ENCODE data around the gene FAM236C.
"Not testable (repeated sequence)": the region's sequence is repeated elsewhere in the genome, so short reads cannot be mapped to it uniquely, and the experiment has no call there.

- not testable (repeated sequence) for TF ChIP-seq SIN3A (IDR thresholded peaks at IDR 0.05; ENCODE audit: low read depth); CTCF (IDR thresholded peaks at IDR 0.05 in 2 of 3, conservative IDR thresholded peaks at IDR 0.05 in 1 of 3; ENCODE audit: borderline replicate concordance in 1 of 3, insufficient read depth in 1 of 3, low read depth in 2 of 3, low read length in 2 of 3); EGR1 (IDR thresholded peaks at IDR 0.05; ENCODE audit: low read depth); POLR2A (IDR thresholded peaks at IDR 0.05; ENCODE audit: borderline replicate concordance, extremely low read depth, insufficient read depth, insufficient read length); POLR2AphosphoS5 (IDR thresholded peaks at IDR 0.05; ENCODE audit: low read depth, low read length); EZH2phosphoT487 (IDR thresholded peaks at IDR 0.05; ENCODE audit: borderline replicate concordance); ZNF274 (IDR thresholded peaks at IDR 0.05; ENCODE audit: low read depth, low read length)
- TF ChIP-seq, protein P1, sequence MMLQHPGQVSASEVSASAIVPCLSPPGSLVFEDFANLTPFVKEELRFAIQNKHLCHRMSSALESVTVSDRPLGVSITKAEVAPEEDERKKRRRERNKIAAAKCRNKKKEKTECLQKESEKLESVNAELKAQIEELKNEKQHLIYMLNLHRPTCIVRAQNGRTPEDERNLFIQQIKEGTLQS (IDR thresholded peaks at IDR 0.05): not testable (repeated sequence)
These were observed 24.0 kb downstream of the FAM236C start for GRCh38 chrX:72936455-72936854.
